Cardiac muscle cell (in vitro differentiated cells and primary cell): Measurements from ENCODE around the gene DLEC1. TPM values are rescaled to one million over a fixed set of nuclear protein-coding genes. Genes with fewer than 3 reads are reported as not detected.

ENCODE experiments used
- DNase-seq, 2 donors: peaks; one replicate each; pipeline versions ENCODE4 v3.0.0 to v3.0.0-alpha.2; 2010 to 2017; ENCODE audit warnings: low read depth in 1 of 2, low spot score in 1 of 2
- H3K27ac ChIP-seq: fragments of 200-600 bp; sonication (generic); 2 replicates; pipeline ENCODE4 v1.5.1; 2016
- H3K27me3 ChIP-seq: fragments of 200-600 bp; sonication (generic); 2 replicates; pipeline ENCODE4 v1.6.0; 2016; ENCODE audit warnings: control low read depth
- H3K36me3 ChIP-seq: fragments of 200-600 bp; sonication (generic); 2 replicates; pipeline ENCODE4 v1.5.1; 2016; ENCODE audit warnings: control low read depth
- H3K4me1 ChIP-seq: fragments of 200-600 bp; sonication (generic); 2 replicates; pipeline ENCODE4 v1.8.1; 2017; ENCODE audit warnings: low read depth, mild to moderate bottlenecking, mixed run types
- H3K4me3 ChIP-seq: fragments of 200-600 bp; sonication (generic); 2 replicates; pipeline ENCODE4 v1.5.1; 2016; ENCODE audit warnings: mild to moderate bottlenecking
- H3K9me3 ChIP-seq: fragments of 200-600 bp; sonication (generic); 2 replicates; pipeline ENCODE4 v1.5.1; 2017; ENCODE audit warnings: low read depth, mild to moderate bottlenecking, control low read depth
- polyA plus RNA-seq: library from polyadenylated mRNA; unstranded; fragments of >200 nt; fragmentation: Nextera tagmentation; extraction: Ambion mirVana; gene quantifications from 2 replicates; pipeline ENCODE4 v1.2.1, GENCODE V29; 2016
- total RNA-seq: library from RNA; depleted of rRNA; stranded (reverse); fragments of >200 nt; gene quantifications from 2 replicates; pipeline ENCODE4 v1.2.3, GENCODE V29; 2016
- TF ChIP-seq, protein P1 (sequence below): IDR thresholded peaks from 2 replicates; pipeline ENCODE4 v1.5.1; 2012; ENCODE audit warnings: low read depth, mild to moderate bottlenecking, low read length

The DLEC1 gene
- total and polyA plus RNA-seq, 2 experiments from 2014 or later, result 0.15 TPM; not detected in 1

DNA sequence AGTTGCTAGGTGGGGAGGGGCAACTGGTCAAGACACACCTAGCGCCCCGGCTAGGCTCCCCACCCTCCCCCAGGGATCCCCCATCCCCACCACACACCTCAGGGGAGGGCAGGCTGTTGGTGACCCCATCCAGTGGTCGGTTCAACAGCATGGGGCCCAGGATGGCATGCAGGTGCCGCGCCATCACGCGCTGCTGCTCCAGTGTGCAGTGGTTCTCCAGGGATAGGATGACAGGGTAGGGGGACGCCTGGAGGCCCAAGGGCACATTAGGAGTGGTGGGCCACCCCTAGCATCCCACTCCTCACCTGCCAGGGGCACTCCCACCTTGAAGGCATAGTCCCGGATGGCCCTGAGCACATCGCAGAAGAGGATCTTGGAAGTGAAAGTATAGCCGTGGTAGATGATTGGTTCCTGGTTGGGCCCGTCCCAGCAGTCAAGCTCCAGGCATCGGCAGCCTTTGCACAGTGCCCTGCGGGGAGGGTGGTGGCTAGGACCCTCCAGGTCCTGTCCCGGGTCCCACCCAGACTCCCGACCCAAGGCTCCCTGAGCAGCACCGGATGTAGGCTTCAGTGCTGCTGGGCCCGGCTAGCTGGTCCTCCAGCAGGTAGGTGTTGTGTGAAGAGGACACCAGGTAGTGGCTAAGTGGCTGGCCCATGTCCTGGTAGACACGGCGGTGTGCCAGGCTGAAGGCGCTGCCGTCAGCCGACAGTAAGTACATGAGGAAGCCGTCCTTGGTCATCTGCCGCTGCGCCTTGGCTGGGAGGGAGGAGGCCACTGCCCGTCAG lies 29.0 kb upstream of the DLEC1 start:
- no peaks in the 10 kb centered on the region for H3K9me3 ChIP-seq
- no peak for DNase-seq
- H3K4me3 ChIP-seq, result no peak overlapping the region
- no peaks in the 10 kb centered on the region for H3K4me1 ChIP-seq
- no peak overlapping the region for H3K27ac ChIP-seq
- H3K27me3 ChIP-seq, result no peaks in the 10 kb centered on the region
- TF ChIP-seq, protein P1, sequence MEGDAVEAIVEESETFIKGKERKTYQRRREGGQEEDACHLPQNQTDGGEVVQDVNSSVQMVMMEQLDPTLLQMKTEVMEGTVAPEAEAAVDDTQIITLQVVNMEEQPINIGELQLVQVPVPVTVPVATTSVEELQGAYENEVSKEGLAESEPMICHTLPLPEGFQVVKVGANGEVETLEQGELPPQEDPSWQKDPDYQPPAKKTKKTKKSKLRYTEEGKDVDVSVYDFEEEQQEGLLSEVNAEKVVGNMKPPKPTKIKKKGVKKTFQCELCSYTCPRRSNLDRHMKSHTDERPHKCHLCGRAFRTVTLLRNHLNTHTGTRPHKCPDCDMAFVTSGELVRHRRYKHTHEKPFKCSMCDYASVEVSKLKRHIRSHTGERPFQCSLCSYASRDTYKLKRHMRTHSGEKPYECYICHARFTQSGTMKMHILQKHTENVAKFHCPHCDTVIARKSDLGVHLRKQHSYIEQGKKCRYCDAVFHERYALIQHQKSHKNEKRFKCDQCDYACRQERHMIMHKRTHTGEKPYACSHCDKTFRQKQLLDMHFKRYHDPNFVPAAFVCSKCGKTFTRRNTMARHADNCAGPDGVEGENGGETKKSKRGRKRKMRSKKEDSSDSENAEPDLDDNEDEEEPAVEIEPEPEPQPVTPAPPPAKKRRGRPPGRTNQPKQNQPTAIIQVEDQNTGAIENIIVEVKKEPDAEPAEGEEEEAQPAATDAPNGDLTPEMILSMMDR, result no peak
- H3K36me3 ChIP-seq, result no peaks in the 10 kb centered on the region

DNA sequence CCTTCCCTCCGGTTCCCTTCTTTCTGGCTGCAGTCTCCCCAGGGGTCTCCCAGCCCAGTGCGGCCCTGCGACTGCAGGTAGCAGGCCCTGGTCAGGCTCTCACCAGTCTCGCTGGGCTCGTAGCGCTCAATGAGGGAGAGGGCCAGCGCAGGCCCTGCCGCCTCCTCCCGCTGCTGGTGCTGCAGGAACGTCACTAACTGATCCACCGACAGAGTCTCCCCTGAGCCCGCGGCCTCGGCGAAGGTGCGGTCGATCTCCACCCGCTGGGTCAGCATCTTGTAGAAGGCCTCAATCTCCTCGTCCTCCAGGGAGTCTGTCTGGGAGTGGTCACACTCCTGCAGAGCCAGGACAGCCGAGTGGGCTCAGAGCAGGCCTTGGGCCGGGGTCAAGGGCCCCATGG lies 27.9 kb upstream of the DLEC1 start:
- Histone ChIP-seq H3K9me3 (no peaks in the 10 kb centered on the region), H3K27me3 (no peaks in the 10 kb centered on the region), H3K36me3 (peaks cover 7% of the 10 kb centered on the region), H3K27ac (no peak overlapping the region), H3K4me3 (no peak overlapping the region), H3K4me1 (no peaks in the 10 kb centered on the region)
- DNase-seq, result no peak
- TF ChIP-seq, protein P1, result no peak

DNA sequence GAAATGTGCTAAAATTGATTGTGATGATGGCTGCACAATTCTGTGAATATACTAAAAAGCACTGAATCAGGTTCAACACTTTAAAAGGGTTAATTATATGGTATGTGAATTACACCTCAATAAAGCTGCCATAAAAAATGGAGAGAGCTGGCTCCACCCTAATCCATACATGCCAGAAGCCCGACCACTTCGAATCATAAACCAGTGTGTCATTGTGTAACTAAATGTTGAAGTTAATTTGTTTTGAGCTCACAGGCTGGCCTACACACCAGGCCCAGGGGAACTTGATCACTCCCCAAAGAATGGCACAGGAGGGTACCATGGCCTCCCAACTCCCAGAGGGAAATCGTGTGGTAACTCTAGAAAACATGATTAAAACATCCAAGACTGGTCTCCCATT lies 23.5 kb upstream of the DLEC1 start:
- TF ChIP-seq, protein P1, result no peak
- Histone ChIP-seq H3K4me1 (peaks cover 13% of the 10 kb centered on the region), H3K27ac (no peak overlapping the region), H3K9me3 (no peaks in the 10 kb centered on the region), H3K27me3 (no peaks in the 10 kb centered on the region), H3K4me3 (no peak overlapping the region), H3K36me3 (peaks cover 9% of the 10 kb centered on the region)
- no peak for DNase-seq

DNA sequence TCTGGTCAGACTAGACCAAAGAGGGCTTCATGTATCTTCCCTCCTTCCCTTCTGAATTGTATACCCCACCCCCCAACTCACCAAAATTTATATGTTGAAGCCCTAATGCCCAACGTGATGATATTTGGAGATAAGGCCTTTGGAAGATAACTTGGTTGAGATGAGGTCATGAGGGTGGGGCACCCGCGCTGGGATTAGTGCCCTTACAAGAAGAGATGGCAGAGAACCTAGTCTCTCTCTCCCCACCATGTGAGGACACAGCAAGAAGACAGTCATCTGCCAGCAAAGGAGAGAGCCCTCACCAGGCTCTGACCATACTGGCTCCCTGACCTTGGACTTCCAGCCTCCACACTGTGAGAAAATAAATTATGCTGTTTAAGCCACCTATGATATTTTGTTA lies 23.0 kb upstream of the DLEC1 start:
- H3K4me1 ChIP-seq, result peaks cover 13% of the 10 kb centered on the region
- no peak overlapping the region for H3K27ac ChIP-seq
- DNase-seq, result no peak
- TF ChIP-seq, protein P1, result no peak
- H3K4me3 ChIP-seq, result no peak overlapping the region
- H3K36me3 ChIP-seq, result peaks cover 9% of the 10 kb centered on the region
- H3K9me3 ChIP-seq, result no peaks in the 10 kb centered on the region
- H3K27me3 ChIP-seq, result no peaks in the 10 kb centered on the region

DNA sequence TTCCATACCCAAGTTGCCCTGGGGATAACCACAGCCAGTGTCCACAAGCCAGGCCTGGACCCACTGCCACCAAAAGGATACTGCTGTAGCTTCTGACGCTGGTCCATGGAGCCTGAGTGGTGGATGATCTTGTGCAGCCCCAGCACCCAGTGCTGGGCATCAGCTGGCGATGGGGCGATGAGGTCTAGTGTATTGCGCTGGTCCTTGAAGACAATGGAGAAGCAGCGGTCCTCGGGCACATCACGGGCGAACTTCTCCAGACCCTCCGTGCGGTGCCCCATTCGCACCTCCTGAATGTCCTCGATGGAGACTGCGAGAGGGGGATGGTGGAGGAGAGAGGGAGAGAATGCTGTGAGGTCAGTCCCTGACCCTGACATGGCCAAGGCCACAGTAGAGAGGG lies 22.6 kb upstream of the DLEC1 start:
- H3K4me3 ChIP-seq, result no peak overlapping the region
- no peak for DNase-seq
- TF ChIP-seq, protein P1, result no peak
- H3K27me3 ChIP-seq, result no peaks in the 10 kb centered on the region
- peaks cover 9% of the 10 kb centered on the region for H3K36me3 ChIP-seq
- no peak overlapping the region for H3K27ac ChIP-seq
- H3K9me3 ChIP-seq, result no peaks in the 10 kb centered on the region
- peaks cover 13% of the 10 kb centered on the region for H3K4me1 ChIP-seq
